GM10847 (cell line): Measurements from ENCODE around the gene MYO18B.

Source experiments
- POLR2A ChIP-seq: IDR thresholded peaks from 2 replicates; pipeline ENCODE4 v1.6.1; 2011; ENCODE audit not compliant: insufficient read length; ENCODE audit errors: extremely low read depth

The MYO18B gene

GRCh38 chr22:25758316-25758715 lies 16.3 kb downstream of the MYO18B start:
- TF ChIP-seq POLR2A, result no peak

GRCh38 chr22:25759825-25760231 lies 17.8 kb downstream of the MYO18B start:
- TF ChIP-seq POLR2A, result no peak

- no peak for TF ChIP-seq POLR2A
Observed at GRCh38 chr22:25760294-25760693, 18.3 kb downstream of the MYO18B start.

- TF ChIP-seq POLR2A, result no peak
Observed at GRCh38 chr22:25760848-25761595, 19.0 kb downstream of the MYO18B start.

- no peak for TF ChIP-seq POLR2A
Observed at GRCh38 chr22:25762147-25762546, 20.2 kb downstream of the MYO18B start.

- TF ChIP-seq POLR2A, result no peak
Observed at GRCh38 chr22:25763239-25763777, 21.3 kb downstream of the MYO18B start.

GRCh38 chr22:25764270-25765015 lies 22.5 kb downstream of the MYO18B start:
- TF ChIP-seq POLR2A, result no peak

GRCh38 chr22:25765016-25765367 lies 23.0 kb downstream of the MYO18B start:
- no peak for TF ChIP-seq POLR2A

- no peak for TF ChIP-seq POLR2A
Observed at GRCh38 chr22:25765801-25766200, 23.8 kb downstream of the MYO18B start.

- no peak for TF ChIP-seq POLR2A
Observed at GRCh38 chr22:25766418-25766817, 24.4 kb downstream of the MYO18B start.

GRCh38 chr22:25770333-25770732 lies 28.3 kb downstream of the MYO18B start:
- TF ChIP-seq POLR2A, result no peak

- TF ChIP-seq POLR2A, result no peak
Observed at GRCh38 chr22:25772288-25772687, 30.3 kb downstream of the MYO18B start.

- no peak for TF ChIP-seq POLR2A
Observed at GRCh38 chr22:25774575-25775026, 32.6 kb downstream of the MYO18B start.

GRCh38 chr22:25775531-25775930 lies 33.5 kb downstream of the MYO18B start:
- no peak for TF ChIP-seq POLR2A

- TF ChIP-seq POLR2A, result no peak
Observed at GRCh38 chr22:25777411-25777810, 35.4 kb downstream of the MYO18B start.

- no peak for TF ChIP-seq POLR2A
Observed at GRCh38 chr22:25777870-25778269, 35.9 kb downstream of the MYO18B start.
